ENCODE results near the gene ANKS6. TPM values are rescaled to one million over a fixed set of nuclear protein-coding genes. Genes with fewer than 3 reads are reported as not detected.

The ANKS6 gene
- total and polyA plus RNA-seq, 2 experiments from 2014 or later: 36.9 to 59.0 TPM

- TF ChIP-seq ZNF462 (CRISPR knock-in tag; IDR thresholded peaks at IDR 0.05) (no peak), STAT1 (IDR thresholded peaks at IDR 0.05; ENCODE audit: unreplicated experiment) (no peak), JUNB (IDR thresholded peaks at IDR 0.05; ENCODE audit: unreplicated experiment) (no peak), ZNF114 (CRISPR knock-in tag; IDR thresholded peaks at IDR 0.05) (no peak), ZNF331 (CRISPR knock-in tag; IDR thresholded peaks at IDR 0.05; ENCODE audit: low read depth) (no peak), POLR2AphosphoS5 (IDR thresholded peaks at IDR 0.05; ENCODE audit: low read depth) (no peak), REST (IDR thresholded peaks at IDR 0.05; ENCODE audit: unreplicated experiment) (no peak), EZH2phosphoT487 (IDR thresholded peaks at IDR 0.05; ENCODE audit: unreplicated experiment) (no peak), CREB1 (CRISPR knock-in tag; IDR thresholded peaks at IDR 0.05; ENCODE audit: low read depth) (no peak), ETS1 (IDR thresholded peaks at IDR 0.05) (no peak), EZH2 (IDR thresholded peaks at IDR 0.05; ENCODE audit: low read depth, unreplicated experiment) (no peak), NANOG (IDR thresholded peaks at IDR 0.05; ENCODE audit: borderline replicate concordance) (no peak), CTCF (conservative IDR thresholded peaks at IDR 0.05; ENCODE audit: low read depth in 2 of 2) (no peak)
- ATAC-seq (peak; percentile 34), DNase-seq (ENCODE audit: low spot score) (no peak)
- peaks cover 17% of the 10 kb centered on the region for H3K27me3 Mint-ChIP-seq (ENCODE audit: insufficient read depth, low read depth, poor library complexity)
- Histone ChIP-seq H3K79me2 (replicated peaks; ENCODE audit: insufficient read depth) (no peaks in the 10 kb centered on the region), H4K20me1 (replicated peaks; ENCODE audit: insufficient read depth) (peaks cover 3% of the 10 kb centered on the region; the same call in 1 of the 2 replicates), H3K9me2 (ENCODE audit: insufficient read depth) (no peaks in the 10 kb centered on the region), H2AFZ (no peak overlapping the region), H3K36me3 (ENCODE audit: insufficient read depth) (no peaks in the 10 kb centered on the region), H3F3A (replicated peaks; ENCODE audit: low read depth) (0 out of 2 replicates have a peak, but pooled peaks cover 6% of the 10 kb centered on the region), H3K4me1 (ENCODE audit: insufficient read depth) (peaks cover 23% of the 10 kb centered on the region), H3K4me3 (no peak overlapping the region), H3K27me3 (ENCODE audit: insufficient read depth) (peaks cover 27% of the 10 kb centered on the region), H3K4me2 (0 out of 2 replicates have a peak overlapping the region, but pooled peaks have one; percentile 91), H3K27ac (ENCODE audit: low read depth) (no peak overlapping the region)
- peak overlapping the region; percentile 8; the same call in 1 of the 2 replicates for H3K27ac Mint-ChIP-seq
- H3K9me3 Mint-ChIP-seq: no peaks in the 10 kb centered on the region
- no peaks in the 10 kb centered on the region for H3K36me3 Mint-ChIP-seq (ENCODE audit: low read depth)
- H3K4me3 Mint-ChIP-seq: peak overlapping the region; percentile 79; the same call in 2 of the 3 replicates
- H3K4me1 Mint-ChIP-seq: peaks cover 31% of the 10 kb centered on the region
Measured at GRCh38 chr9:98809311-98810101, 13.2 kb upstream of the ANKS6 start.
